ENCODE data around the gene RSRC1.
"Not testable (repeated sequence)": the region's sequence is repeated elsewhere in the genome, so short reads cannot be mapped to it uniquely, and the experiment has no call there.

The RSRC1 gene

GRCh38 chr3:158244274-158244673 lies 134.4 kb downstream of the RSRC1 start:
- DNase-seq = no peak

- no peak for DNase-seq
Observed at GRCh38 chr3:158247288-158247687, 137.4 kb downstream of the RSRC1 start.

GRCh38 chr3:158248261-158248660 lies 138.4 kb downstream of the RSRC1 start:
- no peak for DNase-seq

- DNase-seq = no peak
Observed at GRCh38 chr3:158249183-158249582, 139.3 kb downstream of the RSRC1 start.

DNA sequence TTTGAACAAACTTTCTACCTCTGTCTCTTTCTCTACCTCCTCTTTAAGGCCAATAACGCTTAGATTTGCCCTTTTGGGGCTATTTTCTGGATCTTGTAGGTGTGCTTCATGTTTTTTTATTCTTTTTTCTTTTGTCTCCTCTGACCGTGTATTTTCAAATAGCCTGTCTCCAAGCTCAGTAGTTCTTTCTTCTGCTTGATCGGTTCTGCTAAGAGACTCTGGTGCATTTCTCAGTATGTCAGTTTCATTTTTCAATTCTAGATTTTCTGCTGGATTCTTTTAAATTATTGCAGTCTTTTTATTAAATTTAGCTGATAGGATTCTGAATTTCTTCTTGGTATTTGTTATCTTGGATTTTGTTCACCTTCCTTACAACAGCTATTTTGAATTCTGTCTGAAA lies 148.7 kb downstream of the RSRC1 start:
- DNase-seq = no peak

- DNase-seq = no peak
Observed at GRCh38 chr3:158260392-158260791, 150.5 kb downstream of the RSRC1 start.

GRCh38 chr3:158261371-158261991 lies 151.6 kb downstream of the RSRC1 start:
- no peak for DNase-seq

- DNase-seq = no peak
Observed at GRCh38 chr3:158264894-158265293, 155.0 kb downstream of the RSRC1 start.

GRCh38 chr3:158267015-158267414 lies 157.1 kb downstream of the RSRC1 start:
- DNase-seq = no peak

- DNase-seq = no peak
Observed at GRCh38 chr3:158269942-158270341, 160.1 kb downstream of the RSRC1 start.

DNA sequence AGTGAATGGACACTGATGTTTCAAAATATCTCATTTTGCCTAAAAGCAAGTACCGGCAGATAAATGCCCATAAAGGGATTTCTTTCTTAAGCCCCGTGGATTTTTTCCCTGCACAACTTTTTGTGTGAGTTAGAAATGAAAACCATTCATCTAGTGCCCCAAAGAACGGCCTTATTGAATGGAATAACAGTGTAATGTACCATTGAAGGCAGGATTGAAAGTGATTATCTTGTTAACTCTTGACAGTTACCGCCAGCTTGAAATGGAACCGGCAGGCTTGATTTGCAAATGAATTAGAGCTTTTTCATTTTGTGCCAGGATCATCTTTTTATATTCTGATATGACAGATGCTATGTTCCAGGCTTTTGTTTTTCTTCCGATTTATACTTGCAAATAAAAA lies 162.2 kb downstream of the RSRC1 start:
- no peak for DNase-seq

DNA sequence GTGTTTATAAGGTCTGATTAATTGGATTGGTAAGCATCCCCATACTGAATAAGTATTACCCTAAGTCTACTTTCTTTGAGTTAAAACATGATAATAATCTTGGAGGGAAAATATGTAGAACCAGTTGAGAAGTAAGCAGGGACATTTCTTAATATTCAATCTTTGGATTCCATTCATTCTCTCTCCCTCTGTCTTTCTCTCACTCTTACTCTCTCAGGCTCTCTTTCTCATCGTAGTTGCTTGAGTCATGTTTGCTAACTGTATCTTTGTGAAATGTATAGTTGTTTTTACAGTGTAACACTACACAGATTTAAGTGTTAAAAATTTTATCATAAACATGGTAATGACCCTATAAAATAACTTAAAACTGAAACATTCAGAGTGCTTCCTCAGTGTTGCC lies 163.8 kb downstream of the RSRC1 start:
- no peak for DNase-seq

DNA sequence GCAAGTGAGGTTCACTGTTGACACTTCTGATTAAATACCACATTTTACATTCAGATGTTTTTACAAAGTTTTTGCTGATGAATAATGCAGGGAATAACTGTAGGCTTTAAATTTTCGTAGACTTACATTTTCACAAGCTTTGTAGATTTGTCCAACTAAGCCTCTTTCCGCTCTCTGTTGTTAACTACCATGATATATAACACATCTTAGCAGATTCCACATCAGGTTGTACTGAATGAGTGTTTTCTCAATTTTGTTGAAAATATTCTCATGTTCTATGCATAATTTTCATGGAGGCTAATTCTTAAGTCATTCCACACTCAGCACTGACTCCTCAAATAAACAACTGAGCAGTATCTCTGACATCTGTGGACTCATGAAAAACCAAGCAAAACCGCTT lies 168.3 kb downstream of the RSRC1 start:
- no peak for DNase-seq

DNA sequence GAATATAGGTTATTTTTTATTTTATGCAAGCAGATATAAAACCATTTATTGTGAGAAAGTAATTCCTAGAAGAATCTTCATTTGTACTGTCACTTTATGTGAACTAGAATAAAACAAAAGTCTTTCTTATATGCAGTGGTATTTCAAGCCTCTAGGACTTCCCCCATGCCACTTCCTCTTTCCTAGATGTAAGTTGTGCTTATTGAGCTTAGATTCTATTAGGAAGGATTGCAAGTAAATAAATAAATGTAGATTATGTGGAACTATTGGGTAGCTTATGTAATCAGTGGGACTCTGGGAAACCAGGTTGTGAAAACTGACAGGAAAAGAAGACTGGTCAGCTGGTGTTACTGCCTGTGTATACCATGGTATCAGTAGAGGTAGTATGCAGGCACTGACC lies 169.7 kb downstream of the RSRC1 start:
- DNase-seq = no peak

- DNase-seq = no peak
Observed at GRCh38 chr3:158295771-158296170, 185.9 kb downstream of the RSRC1 start.

- no peak for DNase-seq
Observed at GRCh38 chr3:158297940-158298339, 188.1 kb downstream of the RSRC1 start.

- no peak for DNase-seq
Observed at GRCh38 chr3:158308236-158308928, 198.5 kb downstream of the RSRC1 start.

- no peak for DNase-seq
Observed at GRCh38 chr3:158312560-158313141, 202.8 kb downstream of the RSRC1 start.

DNA sequence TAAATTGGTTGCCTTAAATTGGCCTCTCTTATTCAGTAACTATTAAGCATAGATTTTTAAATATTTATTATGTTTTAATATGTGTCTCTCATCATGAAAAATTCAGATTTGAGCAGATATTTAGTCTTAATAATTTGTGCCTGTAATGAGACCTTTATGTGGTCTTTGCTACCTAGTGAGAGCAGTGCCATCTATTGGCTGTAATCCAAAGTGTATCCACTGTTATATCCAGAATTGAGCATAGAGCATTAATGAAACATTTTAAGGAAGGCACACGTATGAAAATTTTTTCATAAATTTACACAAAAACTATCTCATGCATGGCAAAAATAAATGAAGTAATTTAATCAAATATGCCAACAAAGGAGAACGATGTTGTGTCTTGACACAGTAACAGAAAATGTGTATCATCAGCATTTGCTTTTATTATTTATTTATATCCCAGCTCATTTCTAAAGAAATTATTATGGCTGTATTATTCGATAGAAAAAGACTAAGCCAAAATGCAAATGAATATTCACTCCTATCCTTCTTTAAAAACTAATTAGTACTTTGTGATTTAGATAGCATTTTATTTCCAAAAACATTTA lies 203.5 kb downstream of the RSRC1 start:
- DNase-seq = no peak

DNA sequence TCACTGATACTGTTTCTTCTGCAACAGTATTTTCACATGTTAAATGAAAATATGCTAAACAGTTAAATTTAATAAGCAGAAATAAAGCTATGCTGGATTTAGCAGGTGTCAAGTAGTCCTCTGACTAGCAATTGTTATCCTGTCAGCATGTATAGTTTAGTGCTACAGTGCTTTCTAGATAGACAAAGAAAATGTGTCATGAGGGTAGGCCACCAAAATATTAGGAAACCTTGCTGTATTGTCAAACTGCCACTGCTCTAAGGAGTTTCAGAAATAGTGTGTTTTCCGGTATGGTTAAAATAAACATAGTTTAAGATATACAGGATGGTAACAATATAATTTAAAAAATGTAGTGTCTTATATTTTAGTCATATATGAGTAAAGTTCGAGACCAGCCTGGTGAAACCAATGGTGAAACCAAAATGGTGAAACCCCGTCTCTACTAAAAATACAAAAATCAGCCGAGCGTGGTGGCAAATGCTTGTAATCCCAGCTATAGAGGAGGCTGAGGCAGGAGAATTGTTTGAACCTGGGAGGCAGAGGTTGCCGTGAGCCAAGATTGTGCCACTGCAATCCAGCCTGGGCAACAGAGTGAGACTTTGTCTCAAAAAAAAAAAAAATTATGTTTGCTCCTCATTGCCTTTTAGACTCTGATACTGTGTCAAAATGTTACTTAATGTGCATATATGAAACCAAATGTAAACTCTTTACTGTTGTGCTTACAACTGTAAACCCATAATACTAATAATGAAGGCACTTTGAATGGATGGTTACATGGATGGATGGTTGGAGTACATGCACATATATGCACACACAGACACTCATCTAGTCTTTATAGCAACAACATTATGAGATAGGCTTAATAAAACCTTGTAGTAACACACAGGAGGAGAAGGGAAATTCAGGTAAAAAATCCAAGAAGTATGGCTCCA lies 204.8 kb downstream of the RSRC1 start:
- no peak for DNase-seq

DNA sequence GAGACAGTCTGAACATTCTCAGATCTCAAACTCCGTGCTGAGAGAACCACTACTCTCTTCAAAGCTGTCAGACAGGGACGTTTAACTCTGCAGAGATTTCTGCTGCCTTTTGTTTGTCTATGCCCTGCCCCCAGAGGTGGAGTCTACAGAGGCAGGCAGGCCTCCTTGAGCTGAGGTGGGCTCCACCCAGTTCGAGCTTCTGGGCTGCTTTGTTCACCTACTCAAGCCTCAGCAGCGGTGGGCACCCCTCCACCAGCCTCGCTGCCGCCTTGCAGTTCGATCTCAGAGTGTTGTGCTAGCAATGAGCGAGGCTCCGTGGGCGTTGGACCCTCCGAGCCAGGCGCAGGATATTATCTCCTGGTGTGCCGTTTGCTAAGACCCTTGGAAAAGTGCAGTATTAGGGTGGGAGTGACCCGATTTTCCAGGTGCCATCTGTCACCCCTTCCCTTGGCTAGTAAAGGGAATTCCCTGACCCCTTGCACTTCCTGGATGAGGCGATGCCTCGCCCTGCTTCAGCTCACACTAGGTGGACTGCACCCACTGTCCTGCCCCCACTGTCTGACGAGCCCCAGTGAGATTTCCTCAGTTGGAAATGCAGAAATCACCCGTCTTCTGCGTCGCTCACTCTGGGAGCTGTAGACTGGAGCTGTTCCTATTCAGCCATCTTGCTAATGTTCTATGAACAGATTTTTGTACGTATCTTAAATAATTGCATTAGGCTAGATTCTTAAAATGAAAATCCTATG lies 220.0 kb downstream of the RSRC1 start:
- not testable (repeated sequence) for DNase-seq

DNA sequence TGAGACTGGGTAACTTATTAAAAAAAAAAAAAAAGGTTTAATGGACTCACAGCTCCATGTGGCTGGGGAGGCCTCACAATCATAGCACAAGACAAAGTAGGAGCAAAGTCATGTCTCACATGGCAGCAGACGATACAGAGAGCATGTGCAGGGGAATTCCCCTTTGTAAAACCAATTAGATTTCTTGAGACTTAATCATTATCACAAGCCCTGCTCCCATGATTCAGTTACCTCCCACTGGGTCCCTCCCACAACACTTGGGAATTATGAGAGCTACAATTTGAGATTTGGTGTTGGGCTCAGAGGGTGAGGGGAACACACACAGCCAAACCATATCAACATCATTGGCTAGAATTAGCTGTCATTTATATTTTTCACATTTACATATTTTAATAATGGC lies 221.0 kb downstream of the RSRC1 start:
- no peak for DNase-seq
